Measurements from ENCODE around the gene OTOA.
"Not testable (repeated sequence)": the region's sequence is repeated elsewhere in the genome, so short reads cannot be mapped to it uniquely, and the experiment has no call there.

The OTOA gene

GRCh38 chr16:21642861-21643260 is 20.9 kb upstream of the OTOA start:
- no peak for DNase-seq

- no peak for DNase-seq
Observed at GRCh38 chr16:21643785-21644184, 20.0 kb upstream of the OTOA start.

GRCh38 chr16:21644674-21645073 is 19.1 kb upstream of the OTOA start:
- no peak for DNase-seq

GRCh38 chr16:21645261-21645721 is 18.5 kb upstream of the OTOA start:
- no peak for DNase-seq

- DNase-seq, result no peak
Observed at GRCh38 chr16:21646091-21646490, 17.7 kb upstream of the OTOA start.

GRCh38 chr16:21646721-21647561 is 16.8 kb upstream of the OTOA start:
- DNase-seq, result no peak

- DNase-seq, result no peak
Observed at GRCh38 chr16:21647562-21648164, 16.1 kb upstream of the OTOA start.

GRCh38 chr16:21649826-21650406 is 13.9 kb upstream of the OTOA start:
- not testable (repeated sequence) for DNase-seq

GRCh38 chr16:21650521-21650920 is 13.2 kb upstream of the OTOA start:
- DNase-seq, result no peak

- no peak for DNase-seq
Observed at GRCh38 chr16:21651515-21651914, 12.3 kb upstream of the OTOA start.

- DNase-seq, result no peak
Observed at GRCh38 chr16:21652453-21652852, 11.3 kb upstream of the OTOA start, which contains the start of gene IGSF6. Gene IGSF6, minus strand, starts transcription at chr16:21652608. Its CDS starts 10 bp downstream, at chr16:21652598.

GRCh38 chr16:21653571-21653970 is 10.2 kb upstream of the OTOA start:
- no peak for DNase-seq

- DNase-seq, result no peak
Observed at GRCh38 chr16:21654466-21654865, 9.3 kb upstream of the OTOA start.

GRCh38 chr16:21654881-21655280 is 8.9 kb upstream of the OTOA start:
- no peak for DNase-seq

GRCh38 chr16:21656795-21657768 is 6.7 kb upstream of the OTOA start:
- no peak for DNase-seq

GRCh38 chr16:21659124-21659523 is 4.6 kb upstream of the OTOA start:
- DNase-seq, result no peak

GRCh38 chr16:21664801-21665492 is 1.2 kb downstream of the OTOA start:
- DNase-seq, result no peak

GRCh38 chr16:21666772-21667171 is 3.0 kb downstream of the OTOA start:
- DNase-seq, result no peak

- DNase-seq, result no peak
Observed at GRCh38 chr16:21667575-21667974, 3.8 kb downstream of the OTOA start.

- DNase-seq, result no peak
Observed at GRCh38 chr16:21673469-21673868, 9.7 kb downstream of the OTOA start.

GRCh38 chr16:21674456-21674855 is 10.7 kb downstream of the OTOA start:
- not testable (repeated sequence) for DNase-seq

- not testable (repeated sequence) for DNase-seq
Observed at GRCh38 chr16:21680714-21681113, 16.9 kb downstream of the OTOA start.
